Bronchial epithelial cell (primary cell): ENCODE measurements around the gene RCAN3. TPM values are rescaled to one million over a fixed set of nuclear protein-coding genes. Genes with fewer than 3 reads are reported as not detected.

Experiments
- DNase-seq: peaks from one replicate; pipeline ENCODE4 v3.0.0-alpha.2; 2010; ENCODE audit warnings: low read depth
- FAIRE-seq: peaks from 2 replicates; lab custom pipeline; 2011; peaks lifted over from hg19 to GRCh38; lab: Jason Lieb, UNC
- H3K27me3 ChIP-seq: 2 replicates; pipeline ENCODE4 v1.5.1; 2011; ENCODE audit warnings: low read length; ENCODE audit not compliant: control insufficient read depth, insufficient read depth
- H3K36me3 ChIP-seq: 2 replicates; pipeline ENCODE4 v1.5.1; 2011; ENCODE audit warnings: low read length; ENCODE audit not compliant: control insufficient read depth, insufficient read depth
- H3K4me3 ChIP-seq: 2 replicates; pipeline ENCODE4 v1.5.1; 2011; ENCODE audit warnings: mild to moderate bottlenecking, low read depth, low read length, control low read depth
- total RNA-seq: library from RNA; depleted of rRNA; stranded (reverse); fragments of >200 nt; gene quantifications from 2 replicates; pipeline ENCODE4 v1.2.1, GENCODE V29; 2014
- TF ChIP-seq, protein P1 (sequence below): IDR thresholded peaks from 2 replicates; pipeline ENCODE4 v1.5.1; 2011; ENCODE audit warnings: mild to moderate bottlenecking, moderate library complexity, low read length, control low read depth, inconsistent platforms; ENCODE audit not compliant: insufficient read depth, severe bottlenecking

Gene RCAN3
- total RNA-seq, 1 donor from 2014 or later, result 12.1 TPM

- TF ChIP-seq, protein P1, sequence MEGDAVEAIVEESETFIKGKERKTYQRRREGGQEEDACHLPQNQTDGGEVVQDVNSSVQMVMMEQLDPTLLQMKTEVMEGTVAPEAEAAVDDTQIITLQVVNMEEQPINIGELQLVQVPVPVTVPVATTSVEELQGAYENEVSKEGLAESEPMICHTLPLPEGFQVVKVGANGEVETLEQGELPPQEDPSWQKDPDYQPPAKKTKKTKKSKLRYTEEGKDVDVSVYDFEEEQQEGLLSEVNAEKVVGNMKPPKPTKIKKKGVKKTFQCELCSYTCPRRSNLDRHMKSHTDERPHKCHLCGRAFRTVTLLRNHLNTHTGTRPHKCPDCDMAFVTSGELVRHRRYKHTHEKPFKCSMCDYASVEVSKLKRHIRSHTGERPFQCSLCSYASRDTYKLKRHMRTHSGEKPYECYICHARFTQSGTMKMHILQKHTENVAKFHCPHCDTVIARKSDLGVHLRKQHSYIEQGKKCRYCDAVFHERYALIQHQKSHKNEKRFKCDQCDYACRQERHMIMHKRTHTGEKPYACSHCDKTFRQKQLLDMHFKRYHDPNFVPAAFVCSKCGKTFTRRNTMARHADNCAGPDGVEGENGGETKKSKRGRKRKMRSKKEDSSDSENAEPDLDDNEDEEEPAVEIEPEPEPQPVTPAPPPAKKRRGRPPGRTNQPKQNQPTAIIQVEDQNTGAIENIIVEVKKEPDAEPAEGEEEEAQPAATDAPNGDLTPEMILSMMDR, result no peak
- DNase-seq, result no peak
- Histone ChIP-seq H3K4me3 (no peak overlapping the region), H3K36me3 (peaks cover 4% of the 10 kb centered on the region), H3K27me3 (no peaks in the 10 kb centered on the region)
- no peak for FAIRE-seq
Measured at GRCh38 chr1:24535021-24535424, 32.4 kb downstream of the RCAN3 start.

GRCh38 chr1:24535778-24536177 lies 33.1 kb downstream of the RCAN3 start:
- peaks cover 4% of the 10 kb centered on the region for H3K36me3 ChIP-seq
- no peak overlapping the region for H3K4me3 ChIP-seq
- no peak for FAIRE-seq
- TF ChIP-seq, protein P1, result no peak
- H3K27me3 ChIP-seq, result no peaks in the 10 kb centered on the region
- no peak for DNase-seq

DNA sequence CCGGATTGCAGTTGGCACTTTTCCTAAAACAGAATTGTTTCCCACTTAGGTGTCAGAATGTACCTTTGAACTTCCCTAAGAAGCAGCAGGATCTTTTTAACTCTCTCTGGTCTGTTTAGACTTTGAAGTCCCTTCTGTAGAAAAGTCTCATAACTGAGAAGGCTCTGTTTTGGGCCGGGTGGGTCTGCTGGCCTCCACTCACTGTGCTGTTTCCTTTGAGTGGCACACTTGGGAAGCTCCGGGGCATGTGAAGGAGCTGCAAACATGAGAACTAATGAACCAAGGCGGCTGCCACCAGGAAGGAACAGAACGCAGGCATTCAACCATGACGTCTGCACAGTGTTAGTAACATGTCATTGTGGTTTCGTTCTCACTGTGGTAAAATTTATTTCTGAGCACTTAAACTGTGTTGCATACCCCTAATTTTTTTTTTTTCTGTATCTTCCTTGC lies 33.8 kb downstream of the RCAN3 start:
- Histone ChIP-seq H3K36me3 (peaks cover 3% of the 10 kb centered on the region), H3K27me3 (no peaks in the 10 kb centered on the region), H3K4me3 (no peak overlapping the region)
- no peak for FAIRE-seq
- no peak for DNase-seq
- TF ChIP-seq, protein P1, result no peak

- TF ChIP-seq, protein P1, result no peak
- FAIRE-seq, result no peak
- H3K4me3 ChIP-seq, result no peak overlapping the region
- no peak for DNase-seq
- H3K27me3 ChIP-seq, result no peaks in the 10 kb centered on the region
- no peaks in the 10 kb centered on the region for H3K36me3 ChIP-seq
Measured at GRCh38 chr1:24540051-24540905, 37.6 kb downstream of the RCAN3 start.

- TF ChIP-seq, protein P1, result no peak
- Histone ChIP-seq H3K4me3 (no peak overlapping the region), H3K36me3 (no peaks in the 10 kb centered on the region), H3K27me3 (no peaks in the 10 kb centered on the region)
- FAIRE-seq (no peak), DNase-seq (peak; percentile 79)
Measured at GRCh38 chr1:24540906-24541710, 38.5 kb downstream of the RCAN3 start.
